ENCODE measurements around the gene ALKAL2. TPM values are rescaled to one million over a fixed set of nuclear protein-coding genes. Genes with fewer than 3 reads are reported as not detected.

ALKAL2 gene
- polyA plus RNA-seq, 1 experiment, result not detected

GRCh38 chr2:252001-252602 lies 35.8 kb downstream of the ALKAL2 start:
- Histone ChIP-seq H3K27me3 (ENCODE audit: control insufficient read depth, insufficient read depth, low read length) (no peaks in the 10 kb centered on the region), H3K27ac (ENCODE audit: low read depth, low read length) (no peak overlapping the region), H3K9me3 (ENCODE audit: control insufficient read depth, insufficient read depth, low read length) (no peaks in the 10 kb centered on the region), H3K4me3 (ENCODE audit: low read depth, low read length) (no peak overlapping the region)
- CTCF ChIA-PET, result interaction anchor here (2.0 kb wide), 1 partner anchor 38 kb away, joined by 16 read pairs; no protein-coding TSS in a partner anchor
- no peak for DNase-seq (ENCODE audit: low read depth, low spot score)
- POLR2A ChIA-PET, result no interaction called here
- TF ChIP-seq CTCF (IDR thresholded peaks at IDR 0.05; ENCODE audit: low read depth, low read length), result no peak

- TF ChIP-seq CTCF (IDR thresholded peaks at IDR 0.05; ENCODE audit: low read depth, low read length), result no peak
- DNase-seq (ENCODE audit: low read depth, low spot score), result no peak
- no peaks in the 10 kb centered on the region for H3K27me3 ChIP-seq (ENCODE audit: control insufficient read depth, insufficient read depth, low read length)
- H3K27ac ChIP-seq (ENCODE audit: low read depth, low read length), result no peak overlapping the region
- no peaks in the 10 kb centered on the region for H3K9me3 ChIP-seq (ENCODE audit: control insufficient read depth, insufficient read depth, low read length)
- ChIA-PET POLR2A (no interaction called here), CTCF (interaction anchor here (0.6 to 6.5 kb wide), 2 partner anchors 10 to 13 kb away, joined by 3 to 62 read pairs; no protein-coding TSS in a partner anchor)
- no peak overlapping the region for H3K4me3 ChIP-seq (ENCODE audit: low read depth, low read length)
Observed at GRCh38 chr2:249538-250042, 38.3 kb downstream of the ALKAL2 start.

- no peaks in the 10 kb centered on the region for H3K27me3 ChIP-seq (ENCODE audit: control insufficient read depth, insufficient read depth, low read length)
- TF ChIP-seq CTCF (IDR thresholded peaks at IDR 0.05; ENCODE audit: low read depth, low read length), result no peak
- ChIA-PET POLR2A (no interaction called here), CTCF (interaction anchor here (1.1 to 6.5 kb wide), 2 partner anchors 11 to 42 kb away, joined by 3 to 62 read pairs; no protein-coding TSS in a partner anchor)
- no peak for DNase-seq (ENCODE audit: low read depth, low spot score)
- H3K9me3 ChIP-seq (ENCODE audit: control insufficient read depth, insufficient read depth, low read length), result no peaks in the 10 kb centered on the region
- no peak overlapping the region for H3K27ac ChIP-seq (ENCODE audit: low read depth, low read length)
- H3K4me3 ChIP-seq (ENCODE audit: low read depth, low read length), result no peak overlapping the region
Observed at GRCh38 chr2:248724-249123, 39.2 kb downstream of the ALKAL2 start.

GRCh38 chr2:246489-247144 lies 41.3 kb downstream of the ALKAL2 start:
- ChIA-PET POLR2A (no interaction called here), CTCF (interaction anchor here (0.5 to 6.5 kb wide), 22 partner anchors 8 to 1304 kb away, joined by 3 to 62 read pairs (median 5); partner anchors contain the start of genes ALKAL2 and SH3YL1)
- no peak overlapping the region for H3K4me3 ChIP-seq (ENCODE audit: low read depth, low read length)
- H3K27ac ChIP-seq (ENCODE audit: low read depth, low read length), result peak overlapping the region; percentile 49
- H3K9me3 ChIP-seq (ENCODE audit: control insufficient read depth, insufficient read depth, low read length), result no peaks in the 10 kb centered on the region
- peak; percentile 64 for TF ChIP-seq CTCF (IDR thresholded peaks at IDR 0.05; ENCODE audit: low read depth, low read length)
- H3K27me3 ChIP-seq (ENCODE audit: control insufficient read depth, insufficient read depth, low read length), result no peaks in the 10 kb centered on the region
- peak; percentile 47 for DNase-seq (ENCODE audit: low read depth, low spot score)

GRCh38 chr2:244547-244946 lies 43.3 kb downstream of the ALKAL2 start:
- no peak overlapping the region for H3K27ac ChIP-seq (ENCODE audit: low read depth, low read length)
- no peaks in the 10 kb centered on the region for H3K9me3 ChIP-seq (ENCODE audit: control insufficient read depth, insufficient read depth, low read length)
- POLR2A ChIA-PET, result no interaction called here
- TF ChIP-seq CTCF (IDR thresholded peaks at IDR 0.05; ENCODE audit: low read depth, low read length), result no peak
- DNase-seq (ENCODE audit: low read depth, low spot score), result no peak
- no peaks in the 10 kb centered on the region for H3K27me3 ChIP-seq (ENCODE audit: control insufficient read depth, insufficient read depth, low read length)
- CTCF ChIA-PET, result interaction anchor here (6.5 kb wide), 1 partner anchor 15 kb away, joined by 62 read pairs; no protein-coding TSS in a partner anchor
- H3K4me3 ChIP-seq (ENCODE audit: low read depth, low read length), result no peak overlapping the region

Data from AG04450 (cell line).